ENCODE measurements around the gene GRPEL1. TPM values are rescaled to one million over a fixed set of nuclear protein-coding genes. Genes with fewer than 3 reads are reported as not detected.
A peak's percentile ranks its signal among the peaks of the same experiment; 100 is the strongest.

GRPEL1 gene
- total RNA-seq, 1 donor from 2014 or later: 21.0 TPM

- no peak overlapping the region for H3K4me3 Mint-ChIP-seq
- no peak overlapping the region for H2AFZ ChIP-seq (replicated peaks)
- no peaks in the 10 kb centered on the region for H4K20me1 ChIP-seq (ENCODE audit: low read depth)
- no peak overlapping the region for H3K4me2 ChIP-seq
- H3K36me3 ChIP-seq: no peaks in the 10 kb centered on the region
- H3K79me2 ChIP-seq (ENCODE audit: low read depth): no peaks in the 10 kb centered on the region
- DNase-seq (ENCODE audit: low spot score): no peak
- H3K27me3 ChIP-seq: peaks cover 28% of the 10 kb centered on the region
- no peaks in the 10 kb centered on the region for H3K9me3 ChIP-seq (ENCODE audit: low read depth)
- H3K27ac ChIP-seq: no peak overlapping the region
- H3K36me3 Mint-ChIP-seq: no peaks in the 10 kb centered on the region
- H3K9me3 Mint-ChIP-seq: no peaks in the 10 kb centered on the region
- H3K27ac Mint-ChIP-seq: no peak overlapping the region
- H3K4me3 ChIP-seq: no peak overlapping the region
- H3K4me1 Mint-ChIP-seq: peaks cover 13% of the 10 kb centered on the region
- H3K27me3 Mint-ChIP-seq (ENCODE audit: insufficient read depth, low read depth): peaks cover 8% of the 10 kb centered on the region
- H3F3A ChIP-seq (ENCODE audit: low read depth): peaks cover 8% of the 10 kb centered on the region
- TF ChIP-seq CTCF (IDR thresholded peaks at IDR 0.05) (no peak), EZH2 (IDR thresholded peaks at IDR 0.05) (no peak), EZH2phosphoT487 (IDR thresholded peaks at IDR 0.05) (no peak)
- no peaks in the 10 kb centered on the region for H3K4me1 ChIP-seq
- no peak overlapping the region for H3K9ac ChIP-seq
Measured at GRCh38 chr4:7073059-7073458, 5.2 kb upstream of the GRPEL1 start.

GRCh38 chr4:7070729-7071511 lies 3.1 kb upstream of the GRPEL1 start:
- Mint-ChIP-seq H3K9me3 (no peaks in the 10 kb centered on the region), H3K27me3 (ENCODE audit: insufficient read depth, low read depth) (peaks cover 6% of the 10 kb centered on the region), H3K27ac (no peak overlapping the region), H3K36me3 (no peaks in the 10 kb centered on the region), H3K4me3 (peak overlapping the region; percentile 66), H3K4me1 (peaks cover 23% of the 10 kb centered on the region)
- Histone ChIP-seq H2AFZ (replicated peaks) (no peak overlapping the region), H3K4me3 (no peak overlapping the region), H4K20me1 (ENCODE audit: low read depth) (peaks cover 15% of the 10 kb centered on the region), H3K4me1 (peaks cover 10% of the 10 kb centered on the region), H3K79me2 (ENCODE audit: low read depth) (peaks cover 18% of the 10 kb centered on the region), H3K4me2 (no peak overlapping the region), H3K27ac (no peak overlapping the region), H3K9me3 (ENCODE audit: low read depth) (no peaks in the 10 kb centered on the region), H3K36me3 (no peaks in the 10 kb centered on the region), H3F3A (ENCODE audit: low read depth) (peaks cover 8% of the 10 kb centered on the region), H3K27me3 (peaks cover 28% of the 10 kb centered on the region), H3K9ac (no peak overlapping the region)
- TF ChIP-seq CTCF (IDR thresholded peaks at IDR 0.05) (peak; percentile 99), EZH2phosphoT487 (IDR thresholded peaks at IDR 0.05) (no peak), EZH2 (IDR thresholded peaks at IDR 0.05) (no peak)
- peak; percentile 87 for DNase-seq (ENCODE audit: low spot score)

GRCh38 chr4:7068883-7069282 lies 1.0 kb upstream of the GRPEL1 start:
- H3K4me3 ChIP-seq: peak overlapping the region; percentile 65
- no peak overlapping the region for H3K9ac ChIP-seq
- H3K36me3 ChIP-seq: no peaks in the 10 kb centered on the region
- H4K20me1 ChIP-seq (ENCODE audit: low read depth): peaks cover 26% of the 10 kb centered on the region
- peak overlapping the region; percentile 86 for H2AFZ ChIP-seq (replicated peaks)
- Mint-ChIP-seq H3K36me3 (peaks cover 6% of the 10 kb centered on the region), H3K27me3 (ENCODE audit: insufficient read depth, low read depth) (peaks cover 7% of the 10 kb centered on the region), H3K4me3 (peak overlapping the region; percentile 95), H3K27ac (no peak overlapping the region), H3K9me3 (no peaks in the 10 kb centered on the region), H3K4me1 (peaks cover 26% of the 10 kb centered on the region)
- H3K27ac ChIP-seq: no peak overlapping the region
- peaks cover 10% of the 10 kb centered on the region for H3K4me1 ChIP-seq
- no peaks in the 10 kb centered on the region for H3K9me3 ChIP-seq (ENCODE audit: low read depth)
- peak overlapping the region; percentile 86 for H3K4me2 ChIP-seq
- peak; percentile 75 for DNase-seq (ENCODE audit: low spot score)
- H3K27me3 ChIP-seq: peaks cover 28% of the 10 kb centered on the region
- TF ChIP-seq EZH2 (IDR thresholded peaks at IDR 0.05) (peak; percentile 68), EZH2phosphoT487 (IDR thresholded peaks at IDR 0.05) (no peak), CTCF (IDR thresholded peaks at IDR 0.05) (no peak)
- H3K79me2 ChIP-seq (ENCODE audit: low read depth): peaks cover 38% of the 10 kb centered on the region
- H3F3A ChIP-seq (ENCODE audit: low read depth): peaks cover 8% of the 10 kb centered on the region
